NCI-H526 treated with DMSO at 0.1 percent for 48 hours (cell line): ENCODE data around the gene NT5C1A.

ENCODE experiments used
- DNase-seq: peaks from one replicate; lab custom pipeline; 2025; lab: John Stamatoyannopoulos, UW

Gene NT5C1A

GRCh38 chr1:39671793-39672550, at the start of gene NT5C1A:
Gene NT5C1A, minus strand, starts transcription at chr1:39672107. Its CDS starts 69 bp downstream, at chr1:39672038.
- no peak for DNase-seq

GRCh38 chr1:39721664-39722063, 49.8 kb upstream of the NT5C1A start:
- DNase-seq = no peak

- DNase-seq = peak; percentile 85
Measured at GRCh38 chr1:39720094-39720999, 48.4 kb upstream of the NT5C1A start.

- DNase-seq = no peak
Measured at GRCh38 chr1:39717809-39718208, 45.9 kb upstream of the NT5C1A start.

GRCh38 chr1:39713557-39713956, 41.6 kb upstream of the NT5C1A start:
- no peak for DNase-seq

GRCh38 chr1:39711966-39712340, 40.0 kb upstream of the NT5C1A start:
- no peak for DNase-seq

- no peak for DNase-seq
Measured at GRCh38 chr1:39711104-39711965, 39.4 kb upstream of the NT5C1A start.

GRCh38 chr1:39707506-39707905, 35.6 kb upstream of the NT5C1A start:
- no peak for DNase-seq

GRCh38 chr1:39704757-39705156, 32.9 kb upstream of the NT5C1A start:
- DNase-seq = no peak

- DNase-seq = no peak
Measured at GRCh38 chr1:39701049-39701439, 29.1 kb upstream of the NT5C1A start.

GRCh38 chr1:39700348-39700747, 28.4 kb upstream of the NT5C1A start:
- no peak for DNase-seq

- DNase-seq = no peak
Measured at GRCh38 chr1:39699419-39699818, 27.5 kb upstream of the NT5C1A start.

- no peak for DNase-seq
Measured at GRCh38 chr1:39698568-39698967, 26.7 kb upstream of the NT5C1A start.

GRCh38 chr1:39696448-39696847, 24.5 kb upstream of the NT5C1A start:
- no peak for DNase-seq

GRCh38 chr1:39695016-39695415, 23.1 kb upstream of the NT5C1A start:
- no peak for DNase-seq

- DNase-seq = no peak
Measured at GRCh38 chr1:39694026-39694425, 22.1 kb upstream of the NT5C1A start.

GRCh38 chr1:39692152-39693074, 20.5 kb upstream of the NT5C1A start:
- DNase-seq = no peak

GRCh38 chr1:39691383-39692151, 19.7 kb upstream of the NT5C1A start, which contains the start of gene HPCAL4:
Gene HPCAL4, minus strand, starts transcription at chr1:39691433. Its CDS starts 6,830 bp downstream, at chr1:39684603.
- DNase-seq = peak; percentile 81

GRCh38 chr1:39690794-39691382, 19.0 kb upstream of the NT5C1A start:
- no peak for DNase-seq

GRCh38 chr1:39690225-39690624, 18.3 kb upstream of the NT5C1A start:
- DNase-seq = no peak
